Kidney (tissue), 14 donors: ENCODE measurements around the gene COL6A3. TPM values are rescaled to one million over a fixed set of nuclear protein-coding genes. Genes with fewer than 3 reads are reported as not detected.

Source experiments
- DNase-seq, 5 donors: peaks; one replicate each; pipeline ENCODE4 v3.0.0-alpha.2; 2013 to 2020
- FAIRE-seq: peaks from 2 replicates; lab custom pipeline; 2012; peaks lifted over from hg19 to GRCh38; lab: Jason Lieb, UNC
- H3K27ac ChIP-seq, 2 donors: one replicate each; pipeline ENCODE4 v1.7.0; 2013; ENCODE audit warnings: low read depth in 2 of 2, low read length in 2 of 2, inconsistent platforms in 1 of 2
- H3K27me3 ChIP-seq: one replicate; pipeline ENCODE4 v1.7.1; 2013; ENCODE audit warnings: low read length, inconsistent platforms; ENCODE audit not compliant: control insufficient read depth, insufficient read depth
- H3K36me3 ChIP-seq, 3 donors: one replicate each; pipeline versions ENCODE4 v1.7.0 to v1.7.1; 2013; ENCODE audit warnings: low read length in 3 of 3, control low read depth in 1 of 3, inconsistent platforms in 1 of 3; ENCODE audit not compliant: insufficient read depth in 3 of 3, control insufficient read depth in 2 of 3
- H3K4me1 ChIP-seq, 3 donors: one replicate each; pipeline versions ENCODE4 v1.7.0 to v1.7.1; 2013; ENCODE audit warnings: low read length in 3 of 3, inconsistent platforms in 1 of 3, low read depth in 1 of 3; ENCODE audit not compliant: control insufficient read depth in 2 of 3, insufficient read depth in 2 of 3
- H3K4me3 ChIP-seq, 3 donors: one replicate each; pipeline versions ENCODE4 v1.7.0 to v1.8.1; 2013; ENCODE audit warnings: low read length in 3 of 3, control low read depth in 1 of 3, inconsistent platforms in 1 of 3
- H3K9ac ChIP-seq, 3 donors: one replicate each; pipeline versions ENCODE4 v1.7.0 to v1.7.1; 2013; ENCODE audit warnings: low read length in 3 of 3, control low read depth in 1 of 3, inconsistent platforms in 1 of 3
- H3K9me3 ChIP-seq, 3 donors: one replicate each; pipeline versions ENCODE4 v1.7.0 to v1.7.1; 2013; ENCODE audit warnings: low read length in 3 of 3, control low read depth in 1 of 3, inconsistent platforms in 1 of 3; ENCODE audit not compliant: control insufficient read depth in 2 of 3, insufficient read depth in 1 of 3
- intact Hi-C: fragments of 100-400 bp; cut with DNase I; formaldehyde crosslinking; loops from one replicate; pipeline ENCODE4 v1.11.1; 2022
- polyA plus RNA-seq: library from polyadenylated mRNA; stranded (reverse); fragments of 350-450 nt; fragmentation: Illumina TruSeq; extraction: RNeasy Lipid Tissue Mini Kit (QIAGEN cat#74804); gene quantifications from one replicate; pipeline ENCODE4 v1.2.3, GENCODE V29; 2014; ENCODE audit warnings: low read depth, low replicate concordance; ENCODE audit not compliant: insufficient read depth
- total RNA-seq: library from RNA; stranded (reverse); fragmentation: NEBNext Ultra II Directional; extraction: Animal tissue kit (Norgen Biotek cat#: 25700); gene quantifications from one replicate; pipeline ENCODE4 v1.2.1, GENCODE V29; 2021
- TF ChIP-seq, protein P1 (sequence below): IDR thresholded peaks from 3 replicates; pipeline ENCODE4 v1.5.1; 2012; ENCODE audit warnings: mild to moderate bottlenecking, moderate library complexity, borderline replicate concordance; ENCODE audit not compliant: insufficient read depth; ENCODE audit errors: extremely low read depth
- donor health status: control.
- donor health status: control.
- donor health status: control.
- donor health status: control.
- donor health status: control.
- donor health status: DM: yes; HTN: yes; CAD: no.
- donor health status: Normal renal cell carcinoma (clear cell type).

Gene COL6A3
- total and polyA plus RNA-seq, 2 donors from 2014 or later: 3.8 to 59.5 TPM

DNA sequence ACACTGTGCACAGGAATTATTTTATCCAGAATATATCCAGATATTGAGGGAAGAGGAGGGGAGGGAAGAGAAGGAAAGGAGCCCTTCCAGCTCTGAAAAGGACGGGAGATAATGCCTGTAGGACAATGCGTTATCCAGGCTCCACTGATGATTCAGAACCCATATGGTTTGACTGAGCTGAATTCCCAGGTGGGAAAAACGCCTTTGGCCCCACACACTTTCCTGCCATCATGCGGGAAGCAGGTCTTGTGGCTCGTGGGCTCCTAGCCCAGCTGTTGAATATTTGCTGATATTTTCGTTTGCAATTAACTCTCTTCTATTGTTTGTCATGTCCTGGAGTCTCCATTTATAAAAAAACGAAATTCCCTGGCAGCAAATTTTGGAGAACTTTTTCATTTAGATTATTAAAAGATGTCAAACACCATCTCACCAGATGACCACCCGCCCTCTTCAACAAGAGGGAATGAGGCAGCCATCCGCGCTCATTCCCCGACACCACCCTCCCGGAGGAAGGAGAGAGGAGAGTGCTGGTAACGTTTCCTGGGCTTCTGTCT, 8.9 kb downstream of the COL6A3 start:
- Histone ChIP-seq H3K9ac (no peak overlapping the region), H3K27ac (no peak overlapping the region), H3K4me1 (peaks cover 0 to 6% (median 0%) of the 10 kb centered on the region in 3 donors), H3K27me3 (no peaks in the 10 kb centered on the region), H3K36me3 (no peaks in the 10 kb centered on the region), H3K9me3 (no peaks in the 10 kb centered on the region), H3K4me3 (no peak overlapping the region)
- FAIRE-seq: no peak
- TF ChIP-seq, protein P1, sequence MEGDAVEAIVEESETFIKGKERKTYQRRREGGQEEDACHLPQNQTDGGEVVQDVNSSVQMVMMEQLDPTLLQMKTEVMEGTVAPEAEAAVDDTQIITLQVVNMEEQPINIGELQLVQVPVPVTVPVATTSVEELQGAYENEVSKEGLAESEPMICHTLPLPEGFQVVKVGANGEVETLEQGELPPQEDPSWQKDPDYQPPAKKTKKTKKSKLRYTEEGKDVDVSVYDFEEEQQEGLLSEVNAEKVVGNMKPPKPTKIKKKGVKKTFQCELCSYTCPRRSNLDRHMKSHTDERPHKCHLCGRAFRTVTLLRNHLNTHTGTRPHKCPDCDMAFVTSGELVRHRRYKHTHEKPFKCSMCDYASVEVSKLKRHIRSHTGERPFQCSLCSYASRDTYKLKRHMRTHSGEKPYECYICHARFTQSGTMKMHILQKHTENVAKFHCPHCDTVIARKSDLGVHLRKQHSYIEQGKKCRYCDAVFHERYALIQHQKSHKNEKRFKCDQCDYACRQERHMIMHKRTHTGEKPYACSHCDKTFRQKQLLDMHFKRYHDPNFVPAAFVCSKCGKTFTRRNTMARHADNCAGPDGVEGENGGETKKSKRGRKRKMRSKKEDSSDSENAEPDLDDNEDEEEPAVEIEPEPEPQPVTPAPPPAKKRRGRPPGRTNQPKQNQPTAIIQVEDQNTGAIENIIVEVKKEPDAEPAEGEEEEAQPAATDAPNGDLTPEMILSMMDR: no peak
- DNase-seq: no peak
- intact Hi-C loops: no loop called here

DNA sequence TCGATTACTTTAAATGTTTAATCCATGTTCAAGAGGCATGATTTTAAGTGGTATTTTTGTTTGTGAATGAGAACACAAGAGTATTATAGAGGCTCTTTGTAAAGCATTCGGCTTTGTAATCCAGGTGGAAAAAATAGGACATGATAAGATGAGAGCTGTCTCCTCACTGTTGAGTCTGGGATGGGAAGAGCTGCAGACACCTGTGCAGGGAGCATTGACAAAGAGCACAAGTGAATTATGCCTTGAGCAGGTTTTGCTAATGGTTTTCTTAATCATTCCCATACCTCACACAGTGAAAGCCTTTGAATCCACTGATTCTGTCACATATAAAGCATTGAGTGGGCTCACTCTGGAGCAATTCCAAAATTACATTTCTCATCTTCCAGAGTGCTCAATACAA, 9.6 kb downstream of the COL6A3 start:
- intact Hi-C loops: no loop called here
- Histone ChIP-seq H3K9ac (no peak overlapping the region), H3K27ac (no peak overlapping the region), H3K9me3 (no peaks in the 10 kb centered on the region), H3K4me3 (no peak overlapping the region), H3K27me3 (no peaks in the 10 kb centered on the region), H3K36me3 (no peaks in the 10 kb centered on the region), H3K4me1 (peaks cover 0 to 6% (median 0%) of the 10 kb centered on the region in 3 donors)
- DNase-seq (no peak), FAIRE-seq (no peak)
- TF ChIP-seq, protein P1: no peak

DNA sequence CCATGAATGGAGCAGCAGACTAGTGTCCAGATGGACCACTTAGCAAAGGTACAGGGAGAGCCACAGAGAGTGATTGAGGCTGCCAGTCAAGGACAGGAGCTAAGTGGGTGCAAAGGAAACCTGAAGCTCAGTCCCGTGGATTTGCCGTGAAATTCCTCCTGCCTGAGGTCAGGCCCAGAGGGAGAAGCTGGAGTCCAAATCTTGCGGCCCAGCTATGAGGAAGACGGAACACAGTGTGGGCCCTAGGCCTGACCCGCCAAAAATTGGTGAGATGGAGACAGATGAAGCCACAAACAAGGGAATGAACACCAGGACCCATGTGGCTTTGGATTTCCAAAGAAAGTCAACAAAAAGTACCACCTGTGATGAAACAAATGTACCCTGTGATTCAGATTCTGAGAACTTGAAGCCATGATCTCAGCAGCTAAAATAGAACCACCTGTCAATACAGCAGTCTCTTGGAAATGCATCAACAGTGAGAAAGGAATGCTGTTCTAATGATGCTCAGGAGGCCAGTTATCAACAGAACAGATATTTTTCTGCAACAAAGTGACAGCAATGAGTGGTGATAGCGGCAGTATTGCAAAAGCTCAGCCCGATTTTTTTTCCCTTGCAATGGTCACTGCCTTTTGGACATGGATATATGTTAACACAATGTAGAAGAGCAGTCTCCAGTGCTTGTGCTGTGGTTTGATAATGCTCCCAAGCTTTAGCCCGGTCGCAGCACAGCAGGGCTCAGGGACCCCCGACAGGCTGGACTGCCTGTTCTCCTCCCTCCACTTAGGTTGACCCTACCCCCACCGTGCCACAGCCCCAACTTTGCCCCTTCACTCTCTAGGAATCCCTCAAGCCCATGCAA, 10.7 kb downstream of the COL6A3 start:
- no peak for DNase-seq
- peaks cover 0 to 6% (median 0%) of the 10 kb centered on the region in 3 donors for H3K4me1 ChIP-seq
- H3K9ac ChIP-seq: no peak overlapping the region
- intact Hi-C loops: no loop called here
- H3K27ac ChIP-seq: no peak overlapping the region
- no peaks in the 10 kb centered on the region for H3K36me3 ChIP-seq
- no peaks in the 10 kb centered on the region for H3K9me3 ChIP-seq
- TF ChIP-seq, protein P1: no peak
- no peak for FAIRE-seq
- H3K4me3 ChIP-seq: no peak overlapping the region
- no peaks in the 10 kb centered on the region for H3K27me3 ChIP-seq
